GM18508 (cell line): ENCODE results near the gene DLL4.

Experiments
- ATAC-seq: cut with Tn5 transposase; IDR thresholded peaks from one replicate; pipeline ENCODE4 v1.9.1; 2021; ENCODE audit warnings: moderate number of reproducible peaks; ENCODE audit not compliant: insufficient read depth, unreplicated experiment

DLL4 gene

GRCh38 chr15:40925863-40926658 lies 3.1 kb upstream of the DLL4 start:
- no peak for ATAC-seq

GRCh38 chr15:40926659-40927494 lies 2.3 kb upstream of the DLL4 start:
- ATAC-seq = no peak

- no peak for ATAC-seq
Observed at GRCh38 chr15:40927495-40927872, 1.7 kb upstream of the DLL4 start.

GRCh38 chr15:40927873-40928806 lies 1.0 kb upstream of the DLL4 start:
- ATAC-seq = no peak

- no peak for ATAC-seq
Observed at GRCh38 chr15:40929660-40930429, 705 bp downstream of the DLL4 start.

- no peak for ATAC-seq
Observed at GRCh38 chr15:40930430-40931299, 1.5 kb downstream of the DLL4 start.

GRCh38 chr15:40931300-40932142 lies 2.4 kb downstream of the DLL4 start:
- ATAC-seq = no peak

GRCh38 chr15:40932156-40932555 lies 3.0 kb downstream of the DLL4 start:
- ATAC-seq = no peak

- no peak for ATAC-seq
Observed at GRCh38 chr15:40932649-40933516, 3.7 kb downstream of the DLL4 start.

GRCh38 chr15:40933517-40933902 lies 4.4 kb downstream of the DLL4 start:
- no peak for ATAC-seq

- no peak for ATAC-seq
Observed at GRCh38 chr15:40934457-40934856, 5.3 kb downstream of the DLL4 start.

GRCh38 chr15:40936234-40936708 lies 7.1 kb downstream of the DLL4 start:
- ATAC-seq = no peak

- no peak for ATAC-seq
Observed at GRCh38 chr15:40936709-40937666, 7.8 kb downstream of the DLL4 start.

- no peak for ATAC-seq
Observed at GRCh38 chr15:40937762-40938535, 8.8 kb downstream of the DLL4 start.

GRCh38 chr15:40938536-40938870 lies 9.4 kb downstream of the DLL4 start:
- no peak for ATAC-seq
